MCF 10A (cell line): ENCODE results near the gene SPTB. TPM values are rescaled to one million over a fixed set of nuclear protein-coding genes. Genes with fewer than 3 reads are reported as not detected.

Experiments
- BruUV-seq: library from RNA; stranded (reverse); fragments of 400-500 nt; replicated peaks from 2 replicates; lab custom pipeline; 2021; lab: Mats Ljungman, UMichigan
- CTCF ChIA-PET: fragments of 300-600 bp; sonication (Branson Sonifier 250); formaldehyde crosslinking; extraction: SDS; loops from one replicate; lab custom pipeline; 2021; ENCODE audit warnings: antibody characterized with exemption, inconsistent platforms; lab: Yijun Ruan, JAX
- POLR2A ChIA-PET: fragments of 300-600, 350-650 bp; sonication (Branson Sonifier 250); formaldehyde crosslinking; extraction: SDS; loops from one replicate; lab custom pipeline; 2020; ENCODE audit warnings: antibody characterized with exemption, inconsistent platforms; lab: Yijun Ruan, JAX
- DNase-seq: peaks from one replicate; pipeline ENCODE4 v3.0.0-alpha.2; 2018; ENCODE audit not compliant: unreplicated experiment
- H3K27ac Mint-ChIP-seq: one replicate; pipeline ENCODE4 v1.8.0; 2022; ENCODE audit warnings: mild to moderate bottlenecking, low read depth, mixed read lengths; ENCODE audit not compliant: unreplicated experiment
- H3K27me3 Mint-ChIP-seq: one replicate; pipeline ENCODE4 v1.8.0; 2022; ENCODE audit warnings: mixed read lengths; ENCODE audit not compliant: insufficient read depth, unreplicated experiment
- H3K36me3 Mint-ChIP-seq: one replicate; pipeline ENCODE4 v1.8.0; 2022; ENCODE audit warnings: mild to moderate bottlenecking, moderate library complexity, mixed read lengths; ENCODE audit not compliant: insufficient read depth, unreplicated experiment
- H3K4me1 Mint-ChIP-seq: one replicate; pipeline ENCODE4 v1.8.0; 2022; ENCODE audit warnings: mixed read lengths; ENCODE audit not compliant: insufficient read depth, unreplicated experiment
- H3K4me3 Mint-ChIP-seq: one replicate; pipeline ENCODE4 v1.8.0; 2022; ENCODE audit warnings: mild to moderate bottlenecking, moderate library complexity, mixed read lengths; ENCODE audit not compliant: unreplicated experiment
- H3K9me3 Mint-ChIP-seq: one replicate; pipeline ENCODE4 v1.8.0; 2022; ENCODE audit warnings: mixed read lengths; ENCODE audit not compliant: unreplicated experiment
- CTCF ChIP-seq: fragments of 200-600 bp; IDR thresholded peaks from one replicate; pipeline ENCODE4 v1.8.0; 2022; ENCODE audit warnings: antibody characterized with exemption, mild to moderate bottlenecking; ENCODE audit not compliant: unreplicated experiment
- intact Hi-C: fragments of 100-400 bp; cut with micrococcal nuclease; formaldehyde crosslinking; loops from 2 replicates; pipeline ENCODE4 v1.14.1; 2022
- total RNA-seq: library from RNA; stranded (reverse); gene quantifications from 2 replicates; pipeline ENCODE4 v1.2.3, GENCODE V29; 2022

The SPTB gene
- total RNA-seq, 1 experiment from 2014 or later = 1.3 TPM

GRCh38 chr14:64722842-64723447 lies 156.8 kb downstream of the SPTB start:
- ChIA-PET CTCF (interaction anchor here (1.2 to 1.7 kb wide), 3 partner anchors 37 to 169 kb away, joined by 3 to 4 read pairs (median 4); no protein-coding TSS in a partner anchor), POLR2A (interaction anchor here (0.6 to 15.5 kb wide), 9 partner anchors 11 to 82 kb away, joined by 3 to 283 read pairs (median 3); partner anchors contain the start of gene PLEKHG3)
- Mint-ChIP-seq H3K27ac (peak overlapping the region; percentile 97), H3K27me3 (no peaks in the 10 kb centered on the region), H3K9me3 (no peaks in the 10 kb centered on the region), H3K4me3 (no peak overlapping the region), H3K4me1 (peaks cover 59% of the 10 kb centered on the region), H3K36me3 (peaks cover 17% of the 10 kb centered on the region)
- peak; percentile 80 for DNase-seq
- TF ChIP-seq CTCF = no peak
- no TSS peak for BruUV-seq
- intact Hi-C loops = loop anchor here (5.0 kb wide), 2 partner anchors 34 to 41 kb away; no protein-coding TSS in a partner anchor

GRCh38 chr14:64721899-64722298 lies 157.8 kb downstream of the SPTB start:
- Mint-ChIP-seq H3K9me3 (no peaks in the 10 kb centered on the region), H3K36me3 (peaks cover 8% of the 10 kb centered on the region), H3K4me3 (no peak overlapping the region), H3K27me3 (no peaks in the 10 kb centered on the region), H3K4me1 (peaks cover 69% of the 10 kb centered on the region), H3K27ac (peak overlapping the region; percentile 97)
- ChIA-PET CTCF (interaction anchor here (0.6 to 2.2 kb wide), 3 partner anchors 14 to 51 kb away, joined by 3 to 6 read pairs (median 5); partner anchors contain the start of gene PLEKHG3), POLR2A (interaction anchor here (0.7 to 15.5 kb wide), 4 partner anchors 16 to 42 kb away, joined by 3 to 283 read pairs (median 18); partner anchors contain the start of gene PLEKHG3)
- DNase-seq = no peak
- TF ChIP-seq CTCF = no peak
- intact Hi-C loops = loop anchor here (2.0 to 5.0 kb wide), 3 partner anchors 15 to 40 kb away; no protein-coding TSS in a partner anchor
- BruUV-seq = no TSS peak

DNA sequence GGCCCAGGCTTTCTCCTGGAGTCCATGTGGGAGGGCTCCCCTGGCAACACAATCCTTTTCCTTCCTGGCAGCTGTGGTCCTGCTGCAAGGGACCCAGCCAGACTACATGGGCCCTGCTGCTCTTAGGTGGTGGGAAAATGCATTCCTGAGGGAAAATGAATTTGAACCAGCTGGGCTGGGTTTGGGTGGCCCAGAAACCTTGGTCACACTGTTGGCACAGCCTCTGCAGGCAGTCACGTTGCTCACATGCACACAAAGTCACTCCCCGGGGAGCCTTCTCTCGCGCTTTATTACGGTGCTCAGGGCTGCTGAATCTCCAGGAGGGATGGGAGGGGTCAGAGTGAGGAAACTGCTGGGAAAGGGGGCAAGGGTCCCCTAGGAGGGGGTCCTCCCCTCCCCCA lies 158.3 kb downstream of the SPTB start:
- no peak for TF ChIP-seq CTCF
- Mint-ChIP-seq H3K36me3 (peaks cover 8% of the 10 kb centered on the region), H3K27me3 (no peaks in the 10 kb centered on the region), H3K4me1 (peaks cover 74% of the 10 kb centered on the region), H3K9me3 (no peaks in the 10 kb centered on the region), H3K27ac (peak overlapping the region; percentile 97), H3K4me3 (no peak overlapping the region)
- DNase-seq = no peak
- ChIA-PET POLR2A (interaction anchor here (0.7 to 15.5 kb wide), 8 partner anchors 15 to 219 kb away, joined by 3 to 283 read pairs (median 4); partner anchors contain the start of gene PLEKHG3), CTCF (interaction anchor here (1.0 to 2.2 kb wide), 3 partner anchors 17 to 50 kb away, joined by 4 to 6 read pairs (median 5); partner anchors contain the start of gene PLEKHG3)
- intact Hi-C loops = loop anchor here (2.0 to 5.0 kb wide), 3 partner anchors 15 to 39 kb away; no protein-coding TSS in a partner anchor
- no TSS peak for BruUV-seq

DNA sequence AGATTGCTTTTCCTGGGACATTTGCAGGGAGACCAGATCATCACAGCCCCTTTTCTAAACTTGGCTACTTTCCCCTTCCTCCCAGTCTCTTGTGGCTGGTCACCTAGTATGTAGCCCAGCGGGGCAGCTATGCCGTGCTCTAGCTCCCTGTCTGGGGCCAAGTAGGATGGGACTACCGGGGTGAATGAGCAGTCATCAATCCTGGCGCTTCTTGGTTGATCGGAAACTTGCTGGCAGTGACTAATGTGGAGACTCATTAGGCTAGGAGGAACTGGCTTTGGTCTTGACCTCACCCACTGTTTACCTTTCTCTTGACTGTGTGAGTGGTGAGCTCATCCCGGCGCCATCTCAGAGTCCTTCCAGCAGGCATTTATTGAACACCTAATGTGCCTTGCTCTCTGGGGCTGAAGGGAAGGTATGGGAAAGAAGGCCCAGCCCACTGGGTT lies 159.6 kb downstream of the SPTB start:
- peak; percentile 95 for DNase-seq
- ChIA-PET POLR2A (interaction anchor here (0.6 to 15.5 kb wide), 18 partner anchors 8 to 899 kb away, joined by 3 to 283 read pairs (median 4); partner anchors contain the start of gene PLEKHG3), CTCF (interaction anchor here (1.0 to 2.2 kb wide), 4 partner anchors 12 to 49 kb away, joined by 4 to 6 read pairs (median 4); partner anchors contain the start of gene PLEKHG3)
- Mint-ChIP-seq H3K27me3 (no peaks in the 10 kb centered on the region), H3K36me3 (peaks cover 8% of the 10 kb centered on the region), H3K4me1 (peaks cover 84% of the 10 kb centered on the region), H3K9me3 (no peaks in the 10 kb centered on the region), H3K4me3 (peak overlapping the region; percentile 34), H3K27ac (peak overlapping the region; percentile 97)
- no TSS peak for BruUV-seq
- intact Hi-C loops = loop anchor here (2.0 to 5.0 kb wide), 3 partner anchors 13 to 38 kb away; no protein-coding TSS in a partner anchor
- no peak for TF ChIP-seq CTCF
